GM12801 (cell line): ENCODE data around the gene ABAT.

ENCODE experiments used
- TF ChIP-seq, protein P1 (sequence below): IDR thresholded peaks from one replicate; pipeline ENCODE4 v1.5.1; 2011; ENCODE audit warnings: control low read depth; ENCODE audit not compliant: insufficient read length; ENCODE audit errors: extremely low read depth

Gene ABAT

DNA sequence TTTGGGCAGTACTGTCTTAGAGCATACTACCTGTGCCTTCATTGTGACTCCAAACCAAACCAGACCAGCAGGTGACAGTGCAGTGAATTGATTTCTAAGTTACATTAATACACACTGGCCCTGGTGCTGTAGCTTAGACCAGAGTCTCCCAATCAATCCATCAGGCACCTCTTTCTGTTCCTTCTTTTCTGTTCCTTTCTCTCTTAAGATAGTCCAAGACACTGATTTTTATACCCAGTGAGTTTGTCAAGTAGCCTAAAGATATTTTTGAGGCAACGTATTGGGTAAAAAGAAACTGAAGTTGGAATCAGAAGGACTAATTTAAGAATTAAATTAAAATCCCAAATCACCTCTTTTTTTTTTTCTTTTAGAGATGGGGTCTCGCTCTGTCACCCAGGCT, 43.1 kb downstream of the ABAT start:
- TF ChIP-seq, protein P1, sequence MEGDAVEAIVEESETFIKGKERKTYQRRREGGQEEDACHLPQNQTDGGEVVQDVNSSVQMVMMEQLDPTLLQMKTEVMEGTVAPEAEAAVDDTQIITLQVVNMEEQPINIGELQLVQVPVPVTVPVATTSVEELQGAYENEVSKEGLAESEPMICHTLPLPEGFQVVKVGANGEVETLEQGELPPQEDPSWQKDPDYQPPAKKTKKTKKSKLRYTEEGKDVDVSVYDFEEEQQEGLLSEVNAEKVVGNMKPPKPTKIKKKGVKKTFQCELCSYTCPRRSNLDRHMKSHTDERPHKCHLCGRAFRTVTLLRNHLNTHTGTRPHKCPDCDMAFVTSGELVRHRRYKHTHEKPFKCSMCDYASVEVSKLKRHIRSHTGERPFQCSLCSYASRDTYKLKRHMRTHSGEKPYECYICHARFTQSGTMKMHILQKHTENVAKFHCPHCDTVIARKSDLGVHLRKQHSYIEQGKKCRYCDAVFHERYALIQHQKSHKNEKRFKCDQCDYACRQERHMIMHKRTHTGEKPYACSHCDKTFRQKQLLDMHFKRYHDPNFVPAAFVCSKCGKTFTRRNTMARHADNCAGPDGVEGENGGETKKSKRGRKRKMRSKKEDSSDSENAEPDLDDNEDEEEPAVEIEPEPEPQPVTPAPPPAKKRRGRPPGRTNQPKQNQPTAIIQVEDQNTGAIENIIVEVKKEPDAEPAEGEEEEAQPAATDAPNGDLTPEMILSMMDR = no peak

DNA sequence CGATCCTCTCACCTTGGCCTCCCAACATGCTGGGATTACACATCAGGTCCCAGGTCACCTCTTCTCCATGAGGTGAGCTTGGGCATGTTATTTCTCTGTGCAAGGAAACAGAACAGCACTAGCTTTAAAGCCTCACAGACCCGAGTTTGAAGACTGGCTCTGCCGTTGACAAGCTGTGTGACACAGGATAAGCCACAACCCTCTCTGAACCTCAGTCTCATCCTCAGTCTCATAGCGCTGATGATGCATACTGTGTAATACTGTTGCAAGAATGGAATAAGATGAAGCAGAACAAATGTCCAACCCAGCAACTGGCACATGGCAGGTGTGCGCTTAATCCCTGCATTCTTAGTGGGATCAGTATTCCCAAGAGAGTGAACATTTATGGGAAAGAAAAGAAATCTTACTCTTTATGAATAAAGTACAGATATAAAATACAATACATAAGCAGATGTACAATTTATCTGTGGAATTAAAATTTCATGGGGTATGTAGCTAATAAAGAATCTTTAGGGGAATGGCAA, 43.5 kb downstream of the ABAT start:
- TF ChIP-seq, protein P1 = no peak

DNA sequence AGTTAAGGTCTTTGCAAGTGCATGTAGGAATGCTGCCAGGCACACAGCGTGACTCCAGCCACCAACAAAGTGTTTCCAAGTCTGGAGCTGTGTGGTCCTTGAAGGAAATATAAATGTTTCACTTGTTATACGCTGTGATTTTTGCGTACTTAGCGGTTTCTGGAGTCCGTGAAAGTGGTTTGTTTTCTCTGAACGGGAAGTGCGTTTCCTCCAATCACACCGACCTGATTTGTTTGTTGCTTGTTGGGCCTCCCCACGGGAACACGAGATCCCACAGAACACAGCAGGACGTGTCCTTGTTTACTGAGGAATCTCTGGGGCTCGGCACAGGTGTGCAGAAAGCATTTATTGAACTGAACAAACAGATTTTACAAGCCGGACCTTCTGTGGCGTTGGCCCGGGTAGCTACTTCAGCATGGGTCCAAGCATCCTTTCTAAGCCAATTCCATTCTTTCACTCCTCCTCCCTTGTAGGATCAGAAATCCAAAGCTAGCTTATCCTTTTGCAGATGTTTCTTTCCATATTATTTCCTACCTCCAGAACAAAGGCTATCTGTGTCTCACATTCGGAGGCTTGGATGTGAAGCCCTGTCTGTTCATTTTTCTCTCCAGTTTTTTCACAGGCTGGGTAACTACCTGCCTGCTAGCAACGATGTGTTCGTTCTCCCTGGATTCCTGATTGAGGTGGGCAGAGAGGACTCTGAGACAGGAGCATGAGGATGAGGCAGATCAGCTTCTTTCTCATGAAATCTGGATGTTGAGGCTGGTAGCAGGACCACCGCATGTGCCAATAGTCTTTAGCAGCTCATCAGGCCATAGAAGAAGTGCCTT, 44.6 kb downstream of the ABAT start:
- TF ChIP-seq, protein P1 = no peak

DNA sequence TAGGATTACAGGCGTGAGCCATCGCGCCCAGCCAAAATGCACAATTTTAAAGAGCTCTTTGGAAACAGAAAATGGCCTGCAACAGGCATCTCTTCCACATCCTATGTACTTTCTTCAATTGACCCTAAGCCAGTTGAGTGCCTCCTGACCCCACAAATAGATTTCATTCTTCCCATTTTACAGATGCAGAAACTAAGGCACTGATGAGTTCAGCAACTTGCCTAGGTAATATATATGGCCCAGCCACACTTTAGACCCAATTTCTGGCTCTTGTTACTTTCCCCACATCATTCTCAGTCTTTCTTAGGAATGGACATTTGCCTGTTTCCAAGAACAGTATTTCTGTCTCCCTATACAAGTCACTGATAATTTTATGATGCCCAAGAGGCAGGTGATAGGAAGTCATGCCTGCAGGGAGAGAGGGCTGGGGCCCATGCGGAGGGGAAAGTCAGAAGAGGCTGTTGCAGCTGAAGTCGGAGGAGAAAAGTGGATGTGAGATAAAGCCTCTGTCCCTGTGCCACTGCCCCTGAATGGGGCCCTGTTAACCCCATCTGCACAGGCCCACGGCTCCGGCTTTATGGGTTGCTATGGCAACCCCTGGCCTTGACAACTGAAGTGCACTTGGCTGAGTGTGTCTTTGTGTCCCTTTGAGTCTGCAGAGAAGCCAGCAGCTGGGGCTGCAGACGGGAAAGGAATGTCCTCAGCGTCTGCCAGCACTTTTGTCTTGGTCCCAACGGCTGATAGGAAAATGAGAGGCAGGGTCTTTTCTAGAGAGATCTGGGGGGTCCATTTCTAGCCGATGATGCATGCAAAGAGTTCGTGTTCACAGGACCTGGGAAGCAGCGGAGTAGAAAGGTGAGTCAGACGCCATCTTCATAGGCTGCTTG, 45.9 kb downstream of the ABAT start:
- TF ChIP-seq, protein P1 = no peak

DNA sequence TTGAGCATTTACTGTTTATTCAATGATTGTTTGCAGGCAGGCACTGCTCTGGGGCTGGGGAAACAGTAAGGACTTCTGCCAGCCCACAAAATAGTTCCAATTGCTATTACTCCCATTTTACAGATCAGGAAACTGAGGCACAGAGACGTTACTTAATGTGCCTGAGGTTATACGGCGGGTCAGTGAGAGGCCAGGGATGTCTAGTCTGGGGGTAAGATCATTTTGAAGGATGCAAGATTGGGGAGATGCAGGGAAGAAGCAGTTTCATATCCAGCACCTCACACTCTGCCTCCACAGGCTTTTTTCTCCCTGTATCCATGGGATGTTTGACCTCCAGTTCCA, 46.5 kb downstream of the ABAT start:
- TF ChIP-seq, protein P1 = no peak

DNA sequence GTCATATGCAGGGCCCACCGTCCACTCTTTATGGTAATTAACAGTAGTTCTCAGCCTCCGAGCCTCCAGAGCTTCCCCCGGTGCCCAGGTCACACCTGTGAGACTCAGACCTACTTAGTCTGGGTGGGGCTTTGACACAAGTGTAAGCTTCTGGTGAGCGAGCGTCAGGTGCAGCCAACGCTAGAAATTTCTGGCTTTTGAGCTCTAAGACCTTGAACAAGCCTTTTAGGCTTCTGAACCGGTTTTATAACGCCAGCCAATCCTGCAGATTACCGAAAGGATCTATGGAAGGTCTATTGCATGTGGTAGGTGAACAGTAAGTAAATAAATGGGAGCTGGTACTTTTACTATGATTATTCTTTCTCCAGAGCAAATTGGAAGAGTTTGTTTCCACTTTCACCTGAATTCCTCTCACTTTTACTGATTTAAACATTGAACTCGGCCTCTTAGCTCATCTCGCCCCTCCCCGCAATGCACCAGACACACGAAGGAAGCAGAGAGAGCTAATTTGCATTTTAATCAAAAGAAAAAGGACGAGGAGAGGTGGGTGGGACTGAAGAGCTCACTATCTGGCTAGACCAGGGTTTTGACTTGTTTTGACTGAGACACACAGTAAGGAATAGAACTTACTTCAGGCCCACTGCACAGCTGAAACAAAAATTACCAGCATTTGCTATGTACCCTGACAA, 47.1 kb downstream of the ABAT start:
- TF ChIP-seq, protein P1 = no peak

DNA sequence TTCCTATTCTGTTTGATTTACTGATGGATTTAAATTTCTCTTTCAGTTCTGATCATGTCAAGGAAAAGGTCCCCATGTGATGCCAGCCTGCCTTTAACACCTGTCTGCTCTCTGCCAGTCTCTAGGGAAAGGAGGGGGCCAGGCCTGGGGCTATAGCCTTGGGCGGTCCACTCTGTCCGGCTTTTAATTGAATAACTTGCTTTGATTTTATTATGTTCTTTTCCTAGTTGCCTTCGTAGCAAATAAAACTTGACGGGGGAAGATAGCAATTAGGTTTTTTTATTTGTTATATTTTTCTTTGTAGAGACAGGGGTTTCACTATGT, 47.6 kb downstream of the ABAT start:
- TF ChIP-seq, protein P1 = no peak
